ENCODE results near the gene NPRL2.

DNA sequence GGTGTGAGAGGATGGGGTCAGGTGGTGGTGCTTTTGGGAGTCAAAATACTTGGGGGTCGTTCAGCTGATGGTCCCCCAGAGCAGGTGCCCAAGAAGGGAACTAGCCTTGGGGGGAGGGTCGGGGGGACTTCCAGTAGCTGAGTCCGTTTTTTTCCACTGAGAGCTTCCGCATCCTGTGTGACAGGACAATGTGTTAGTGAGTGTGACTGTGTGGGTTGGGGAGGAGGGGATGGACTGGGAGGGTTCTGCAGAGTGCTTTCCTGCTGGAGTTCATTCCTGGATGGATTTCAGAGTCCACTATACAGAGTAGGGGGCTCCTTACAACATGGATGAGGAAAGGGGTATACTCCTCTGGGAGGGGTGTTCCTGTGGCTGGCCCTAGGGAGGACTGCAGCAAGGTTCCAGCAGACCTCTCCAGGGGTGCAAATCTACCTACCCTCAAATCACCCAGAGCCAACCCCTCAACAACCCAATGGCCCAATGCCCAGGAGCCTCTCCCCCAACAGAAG lies 27.4 kb downstream of the NPRL2 start:
- TF ChIP-seq, protein P1, sequence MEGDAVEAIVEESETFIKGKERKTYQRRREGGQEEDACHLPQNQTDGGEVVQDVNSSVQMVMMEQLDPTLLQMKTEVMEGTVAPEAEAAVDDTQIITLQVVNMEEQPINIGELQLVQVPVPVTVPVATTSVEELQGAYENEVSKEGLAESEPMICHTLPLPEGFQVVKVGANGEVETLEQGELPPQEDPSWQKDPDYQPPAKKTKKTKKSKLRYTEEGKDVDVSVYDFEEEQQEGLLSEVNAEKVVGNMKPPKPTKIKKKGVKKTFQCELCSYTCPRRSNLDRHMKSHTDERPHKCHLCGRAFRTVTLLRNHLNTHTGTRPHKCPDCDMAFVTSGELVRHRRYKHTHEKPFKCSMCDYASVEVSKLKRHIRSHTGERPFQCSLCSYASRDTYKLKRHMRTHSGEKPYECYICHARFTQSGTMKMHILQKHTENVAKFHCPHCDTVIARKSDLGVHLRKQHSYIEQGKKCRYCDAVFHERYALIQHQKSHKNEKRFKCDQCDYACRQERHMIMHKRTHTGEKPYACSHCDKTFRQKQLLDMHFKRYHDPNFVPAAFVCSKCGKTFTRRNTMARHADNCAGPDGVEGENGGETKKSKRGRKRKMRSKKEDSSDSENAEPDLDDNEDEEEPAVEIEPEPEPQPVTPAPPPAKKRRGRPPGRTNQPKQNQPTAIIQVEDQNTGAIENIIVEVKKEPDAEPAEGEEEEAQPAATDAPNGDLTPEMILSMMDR (IDR thresholded peaks at IDR 0.05; ENCODE audit: low read length) = no peak
- no peak for TF ChIP-seq EZH2 (IDR thresholded peaks at IDR 0.05; ENCODE audit: borderline replicate concordance, low read length)

Measured in OCI-LY1 (cell line).